ENCODE results near the gene LLGL2.

DNA sequence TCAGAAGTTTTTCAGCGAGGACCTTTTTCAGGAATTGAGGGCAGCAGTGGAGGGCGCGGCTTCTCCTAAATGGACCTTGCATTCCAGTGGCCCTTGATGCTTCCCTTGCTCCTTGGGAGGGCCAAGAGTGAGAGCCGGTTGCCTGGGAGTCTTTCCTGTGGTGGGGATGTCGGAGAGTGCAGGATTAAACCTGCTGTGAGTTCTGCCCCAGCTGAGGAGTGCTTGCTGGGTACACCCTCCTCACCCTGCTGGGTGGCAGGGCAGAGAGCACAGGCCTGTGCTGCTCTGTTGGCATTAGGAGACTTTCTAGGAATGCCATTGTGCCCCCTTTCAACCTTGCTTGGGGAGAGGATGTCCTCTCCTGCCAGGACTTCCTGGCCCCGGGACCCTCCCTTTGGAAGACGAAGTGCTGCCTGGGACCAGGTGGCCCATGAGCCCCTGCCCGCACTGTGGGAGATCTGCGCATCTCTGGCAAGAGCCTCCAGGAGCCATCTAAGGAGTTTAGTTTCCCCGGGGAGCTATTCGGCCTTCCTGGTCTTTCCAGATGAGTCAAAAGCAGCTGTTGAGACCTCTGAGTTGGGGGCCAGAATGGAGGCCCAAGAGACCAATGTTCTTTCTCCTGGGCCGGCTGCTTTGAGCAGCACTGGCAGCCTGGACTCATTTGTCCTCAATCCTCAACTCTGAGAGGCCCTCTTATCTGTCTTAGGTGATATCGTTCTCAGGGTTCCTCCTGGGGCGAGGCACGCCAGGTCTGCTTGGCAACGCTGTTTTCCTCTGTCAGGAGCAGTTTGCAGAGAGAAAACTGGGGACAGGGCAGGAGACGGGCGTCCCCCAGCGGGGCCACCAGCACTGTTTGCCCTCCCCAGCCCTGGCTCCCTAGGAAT is 5.6 kb downstream of the LLGL2 start:
- TF ChIP-seq, protein P1, sequence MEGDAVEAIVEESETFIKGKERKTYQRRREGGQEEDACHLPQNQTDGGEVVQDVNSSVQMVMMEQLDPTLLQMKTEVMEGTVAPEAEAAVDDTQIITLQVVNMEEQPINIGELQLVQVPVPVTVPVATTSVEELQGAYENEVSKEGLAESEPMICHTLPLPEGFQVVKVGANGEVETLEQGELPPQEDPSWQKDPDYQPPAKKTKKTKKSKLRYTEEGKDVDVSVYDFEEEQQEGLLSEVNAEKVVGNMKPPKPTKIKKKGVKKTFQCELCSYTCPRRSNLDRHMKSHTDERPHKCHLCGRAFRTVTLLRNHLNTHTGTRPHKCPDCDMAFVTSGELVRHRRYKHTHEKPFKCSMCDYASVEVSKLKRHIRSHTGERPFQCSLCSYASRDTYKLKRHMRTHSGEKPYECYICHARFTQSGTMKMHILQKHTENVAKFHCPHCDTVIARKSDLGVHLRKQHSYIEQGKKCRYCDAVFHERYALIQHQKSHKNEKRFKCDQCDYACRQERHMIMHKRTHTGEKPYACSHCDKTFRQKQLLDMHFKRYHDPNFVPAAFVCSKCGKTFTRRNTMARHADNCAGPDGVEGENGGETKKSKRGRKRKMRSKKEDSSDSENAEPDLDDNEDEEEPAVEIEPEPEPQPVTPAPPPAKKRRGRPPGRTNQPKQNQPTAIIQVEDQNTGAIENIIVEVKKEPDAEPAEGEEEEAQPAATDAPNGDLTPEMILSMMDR (IDR thresholded peaks at IDR 0.05; ENCODE audit: insufficient read depth, low read depth, low read length): no peak
- no peak for TF ChIP-seq EZH2 (IDR thresholded peaks at IDR 0.05; ENCODE audit: insufficient read depth, low read length)

Measured in astrocyte (in vitro differentiated cells and primary cell).